Inflammatory macrophage treated with lipopolysaccharide for 4 hours (primary cell): Measurements from ENCODE around the gene FHL5.
"Not testable (repeated sequence)": the region's sequence is repeated elsewhere in the genome, so short reads cannot be mapped to it uniquely, and the experiment has no call there.

Experiments
- DNase-seq: peaks from one replicate; pipeline ENCODE4 v3.0.0-alpha.2; 2020

The FHL5 gene

GRCh38 chr6:96562886-96563285, at the start of gene FHL5:
Gene FHL5 (plus strand): TSS chr6:96563128. CDS start chr6:96603614, 40,486 bp downstream.
- no peak for DNase-seq

DNA sequence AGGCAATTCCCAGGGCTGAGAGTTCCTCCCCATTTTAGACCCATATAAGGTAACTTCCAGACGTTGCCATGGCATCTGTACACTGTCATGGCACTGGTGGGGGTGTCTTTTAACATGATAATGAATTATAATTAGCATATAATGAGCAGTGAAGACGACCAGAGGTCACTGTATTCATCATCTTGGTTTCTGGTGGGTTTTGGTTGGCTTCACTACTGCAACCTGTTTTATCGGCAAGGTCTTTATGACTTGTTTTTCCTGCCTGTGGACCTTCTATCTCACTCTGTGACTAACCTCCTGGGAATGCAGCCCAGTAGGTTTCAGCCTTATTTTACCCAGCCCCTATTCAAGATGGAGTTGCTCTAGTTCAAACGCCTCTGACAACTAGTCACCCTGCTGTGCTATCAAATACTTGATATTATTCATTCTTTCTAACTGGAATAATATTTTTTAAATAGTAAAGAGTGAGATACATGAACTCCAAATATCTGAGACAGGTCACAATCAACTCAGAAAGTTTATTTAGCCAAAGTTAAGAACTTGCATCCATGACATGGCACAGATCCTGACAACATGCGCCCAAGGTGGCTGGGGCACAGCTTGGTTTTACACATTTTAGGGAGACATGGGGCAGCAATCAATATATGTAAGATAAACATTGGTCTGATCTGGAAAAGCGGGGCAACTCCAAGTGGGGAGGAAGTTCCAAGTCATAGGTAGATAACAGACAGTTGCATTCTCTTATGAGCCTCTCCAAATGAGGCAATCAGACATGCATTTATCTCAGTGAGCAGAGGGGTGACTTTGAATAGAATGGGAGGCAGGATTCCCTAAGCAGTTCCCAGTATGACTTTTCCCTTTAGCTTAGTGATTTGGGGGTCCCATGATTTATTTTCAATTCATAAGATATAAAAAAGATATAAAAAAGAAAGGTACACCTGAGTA, 42.5 kb upstream of the FHL5 start:
- DNase-seq, result no peak

GRCh38 chr6:96521306-96521643, 41.7 kb upstream of the FHL5 start:
- DNase-seq, result no peak

DNA sequence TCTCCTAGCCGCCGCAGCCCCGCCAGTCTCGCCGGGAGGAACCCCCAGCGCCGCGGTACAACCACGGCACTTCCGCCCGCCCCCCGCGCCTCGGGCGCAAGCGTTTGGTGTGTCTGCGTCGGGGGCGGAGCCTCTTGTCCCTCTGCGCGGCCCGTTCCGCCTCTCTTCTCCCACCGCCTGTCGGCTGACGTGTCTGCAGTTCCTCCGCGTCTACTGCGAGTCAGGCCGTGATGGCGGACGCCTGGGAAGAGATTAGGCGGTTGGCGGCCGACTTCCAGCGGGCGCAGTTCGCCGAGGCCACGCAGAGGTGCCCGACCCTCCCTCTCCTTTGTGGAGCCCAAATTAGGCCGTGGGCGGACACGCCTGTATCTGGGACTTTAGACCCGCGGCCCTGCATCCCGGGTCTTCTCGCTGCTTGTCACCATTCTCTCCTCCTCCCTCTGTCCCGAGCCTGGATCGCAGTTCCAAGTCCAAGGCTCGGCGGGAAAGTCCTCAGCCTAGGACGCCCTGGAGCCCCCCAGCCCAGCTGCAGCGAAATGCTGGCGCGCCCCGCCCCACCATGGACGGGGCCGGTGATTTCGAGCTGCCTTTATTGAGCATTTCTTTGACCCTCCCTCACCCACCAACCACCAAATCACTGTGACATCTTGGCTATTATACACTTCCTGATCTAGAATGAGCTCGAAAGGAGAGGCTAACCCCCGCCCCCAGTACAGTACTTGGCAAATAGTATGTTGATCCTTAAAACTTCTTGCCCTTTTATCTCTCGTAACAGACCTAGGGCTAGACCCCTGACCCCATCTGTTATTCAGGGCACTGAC, 41.1 kb upstream of the FHL5 start, which contains the start of gene UFL1:
Gene UFL1 (plus strand): TSS at position 163 of the 821 bp plus-strand sequence. CDS start 68 bp downstream, at position 231.
- DNase-seq, result peak; percentile 96

DNA sequence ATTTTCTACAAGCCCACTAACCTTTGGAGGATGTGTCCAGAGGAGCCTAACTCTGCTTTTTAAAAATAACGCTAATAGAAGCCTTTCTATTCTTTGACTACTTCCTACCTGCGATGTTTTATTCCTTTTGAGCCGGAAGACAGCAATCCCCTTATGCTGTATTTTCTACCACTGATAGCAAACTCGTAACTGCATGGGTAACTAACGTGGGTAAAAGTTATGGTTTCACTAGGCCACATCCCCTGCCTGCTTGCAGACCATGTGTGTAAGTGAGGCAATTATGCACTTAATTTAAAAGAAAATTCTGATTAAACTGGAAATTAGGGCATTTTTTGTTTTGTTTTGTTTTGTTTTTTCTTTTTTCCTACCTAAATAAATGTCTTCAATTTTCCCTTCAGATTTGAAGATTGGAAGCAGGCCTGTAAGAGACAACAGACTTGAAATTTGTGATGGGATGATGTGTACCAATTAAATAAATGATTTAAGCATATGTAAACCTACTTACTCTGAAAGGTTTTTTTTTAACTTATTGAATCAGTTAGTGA, 40.4 kb upstream of the FHL5 start:
- peak; percentile 22 for DNase-seq

- peak; percentile 11 for DNase-seq
These were observed 34.7 kb upstream of the FHL5 start for GRCh38 chr6:96528193-96528592.

- peak; percentile 35 for DNase-seq
These were observed 30.5 kb upstream of the FHL5 start for GRCh38 chr6:96532399-96532798.

DNA sequence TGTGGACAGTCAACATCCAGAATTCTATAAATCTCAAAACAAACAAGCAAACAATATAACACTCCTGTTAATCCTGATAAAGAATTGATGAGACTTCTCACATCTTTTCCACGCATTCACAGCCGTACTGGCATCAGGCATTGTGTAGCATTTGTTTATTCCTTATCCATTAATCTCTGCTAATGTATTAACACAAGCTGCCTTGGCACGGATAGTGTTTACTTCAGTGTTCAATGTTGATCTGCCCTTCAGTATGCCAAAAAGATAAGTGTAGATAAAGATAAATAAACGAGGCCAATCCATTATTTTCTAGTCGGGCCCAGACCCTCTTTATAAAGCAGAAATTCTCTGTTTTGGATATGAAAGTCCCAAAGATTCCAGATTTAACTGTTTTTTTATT, 25.2 kb upstream of the FHL5 start:
- no peak for DNase-seq

GRCh38 chr6:96542702-96543101, 20.2 kb upstream of the FHL5 start:
- no peak for DNase-seq

GRCh38 chr6:96545882-96546281, 17.0 kb upstream of the FHL5 start:
- DNase-seq, result no peak

DNA sequence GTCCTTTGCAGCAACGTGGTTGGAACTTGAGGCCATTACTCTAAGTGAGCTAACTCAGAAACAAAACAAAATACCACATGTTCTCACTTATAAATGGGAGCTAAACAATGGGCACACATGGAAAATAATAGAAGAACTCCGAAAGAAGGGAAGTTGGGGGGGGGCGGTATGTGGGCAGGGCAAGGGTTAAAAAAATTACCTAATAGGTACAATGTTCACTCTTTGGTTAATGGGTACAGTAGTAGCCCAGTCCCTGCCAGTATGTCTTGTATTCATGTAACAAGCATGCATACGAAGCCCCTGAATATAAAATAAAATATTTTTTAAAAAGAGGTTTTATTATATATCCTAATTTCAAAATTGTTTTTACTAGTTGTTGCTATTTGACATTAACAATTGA, 15.3 kb upstream of the FHL5 start:
- DNase-seq, result no peak

DNA sequence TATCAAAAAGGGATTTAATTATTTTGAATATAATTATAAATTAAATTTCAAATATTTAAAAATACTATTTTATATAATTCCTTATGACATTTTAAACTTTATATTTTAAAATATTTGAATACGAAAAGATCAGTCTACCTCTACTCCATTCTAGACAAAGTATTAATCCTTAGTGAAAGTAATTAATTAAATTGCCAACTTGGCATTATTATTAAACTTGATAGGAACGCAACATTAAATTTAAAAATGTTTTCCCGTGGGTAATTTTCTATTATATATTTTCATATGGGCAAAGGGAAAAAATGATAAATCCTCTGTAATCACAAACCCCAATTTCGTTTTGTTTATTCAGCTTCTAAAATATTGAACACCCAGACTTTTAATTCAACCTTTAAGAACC, 8.4 kb upstream of the FHL5 start:
- DNase-seq, result no peak

DNA sequence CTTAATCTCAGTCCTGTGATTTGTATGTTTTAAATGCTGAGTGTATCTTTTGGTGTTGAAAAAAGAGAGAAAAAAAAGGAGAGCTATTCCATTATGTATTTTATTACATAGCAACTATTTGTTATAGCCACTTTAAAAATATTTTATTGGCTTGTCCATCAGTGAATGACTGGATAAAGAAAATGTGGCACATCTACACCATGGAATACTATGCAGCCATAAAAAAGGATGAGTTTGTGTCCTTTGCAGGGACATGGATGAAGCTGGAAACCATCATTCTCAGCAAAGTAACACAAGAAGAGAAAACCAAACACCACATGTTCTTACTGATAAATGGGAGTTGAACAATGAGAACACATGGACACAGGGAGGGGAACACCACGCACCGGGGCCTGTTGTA, 3.2 kb upstream of the FHL5 start:
- not testable (repeated sequence) for DNase-seq

DNA sequence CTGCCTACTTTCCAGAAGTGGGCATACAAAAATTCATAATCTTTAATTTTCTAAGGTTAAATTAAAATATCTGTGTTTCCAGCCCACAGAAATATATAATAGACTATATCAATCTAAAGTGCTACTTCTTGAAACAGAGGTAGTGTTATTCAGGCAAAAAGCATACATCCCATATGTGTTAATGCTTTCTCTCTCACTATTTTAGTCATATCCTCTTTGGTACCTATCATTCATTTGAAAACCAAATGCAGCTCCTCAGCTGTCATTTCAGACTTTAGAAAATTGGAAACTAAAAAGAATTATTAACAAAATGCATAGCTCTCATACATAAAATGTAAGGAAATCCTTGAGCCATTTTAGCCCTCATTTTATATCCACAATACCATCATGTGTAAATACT, 925 bp downstream of the FHL5 start:
- no peak for DNase-seq

DNA sequence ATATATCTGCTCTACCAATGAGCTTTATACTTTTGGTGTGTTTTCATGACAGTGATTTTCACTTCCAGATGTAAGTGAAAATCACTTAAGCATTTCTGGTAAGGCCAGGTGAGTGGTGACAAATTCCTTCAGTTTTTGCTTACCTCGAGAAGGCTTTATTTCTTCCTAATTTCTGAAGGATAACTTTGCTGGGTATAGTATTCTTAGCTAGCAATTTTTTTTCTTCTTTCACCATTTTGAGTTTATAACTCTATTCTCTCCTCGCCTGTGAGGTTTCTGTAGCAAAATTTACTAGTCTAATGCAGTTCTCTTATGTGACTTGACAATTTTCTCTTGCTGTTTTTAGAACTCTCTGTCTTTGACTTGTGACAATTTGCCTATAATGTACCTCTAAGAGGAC, 7.1 kb downstream of the FHL5 start:
- DNase-seq, result no peak

DNA sequence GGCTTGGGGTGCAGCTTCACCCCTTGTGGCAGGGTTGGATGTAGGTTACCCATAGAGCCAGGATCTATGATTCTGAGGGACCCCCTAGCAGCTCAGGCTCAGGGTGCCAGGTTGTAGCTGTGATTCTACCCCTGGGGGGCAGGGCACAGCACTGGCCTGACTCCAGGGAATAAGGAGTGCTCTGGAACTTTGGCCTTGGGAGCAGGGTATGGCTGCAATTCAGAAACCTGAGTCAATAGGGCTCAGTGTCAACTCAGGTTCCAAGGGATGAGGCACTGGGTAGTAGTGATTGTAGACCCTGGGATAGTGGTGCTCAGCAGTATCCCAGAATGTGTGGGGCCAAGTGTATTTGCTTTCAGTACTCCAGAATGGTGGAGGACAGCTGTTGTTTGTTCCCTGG, 8.6 kb downstream of the FHL5 start:
- no peak for DNase-seq

GRCh38 chr6:96575359-96575758, 12.4 kb downstream of the FHL5 start:
- DNase-seq, result no peak

DNA sequence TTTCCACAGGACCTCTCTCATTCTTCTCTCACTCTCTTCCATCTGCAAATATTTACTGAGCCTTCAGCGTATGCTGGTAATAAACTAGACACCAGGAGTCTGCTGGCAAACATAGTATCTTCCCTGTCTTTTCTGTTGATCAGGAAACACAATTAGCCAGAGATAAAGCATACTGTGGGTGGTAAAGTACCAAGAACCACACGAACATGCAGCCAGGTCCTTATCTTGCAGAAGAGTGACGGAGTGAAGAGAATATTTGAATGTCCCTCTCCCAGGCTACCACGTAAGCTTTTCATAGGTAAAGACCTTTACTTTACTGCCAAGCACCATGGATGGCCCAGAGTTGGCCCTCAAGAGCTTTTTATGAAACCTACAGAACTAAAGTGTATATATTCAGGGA, 13.3 kb downstream of the FHL5 start:
- no peak for DNase-seq

- no peak for DNase-seq
These were observed 19.1 kb downstream of the FHL5 start for GRCh38 chr6:96582021-96582420.

GRCh38 chr6:96582436-96582835, 19.5 kb downstream of the FHL5 start:
- DNase-seq, result no peak

DNA sequence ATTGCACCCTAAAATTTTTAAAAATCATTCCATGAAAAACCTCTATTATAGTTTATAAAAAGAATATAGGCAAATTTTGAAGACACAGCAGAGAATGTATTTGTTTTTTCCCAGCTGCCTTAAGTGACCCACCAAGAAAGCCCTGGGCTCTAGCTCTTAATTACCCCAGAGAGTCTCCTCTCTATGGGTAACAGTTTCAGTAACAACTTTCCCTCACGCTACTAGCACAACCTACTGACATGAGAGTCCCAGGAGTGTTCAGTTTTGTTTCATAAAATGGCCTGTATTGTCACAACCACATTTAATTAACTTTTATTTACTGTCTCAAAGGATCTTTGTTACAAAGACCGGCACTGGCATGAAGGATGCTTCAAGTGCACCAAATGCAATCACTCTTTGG, 41.5 kb downstream of the FHL5 start:
- DNase-seq, result no peak

- DNase-seq, result no peak
These were observed 45.1 kb downstream of the FHL5 start for GRCh38 chr6:96608074-96608473.

DNA sequence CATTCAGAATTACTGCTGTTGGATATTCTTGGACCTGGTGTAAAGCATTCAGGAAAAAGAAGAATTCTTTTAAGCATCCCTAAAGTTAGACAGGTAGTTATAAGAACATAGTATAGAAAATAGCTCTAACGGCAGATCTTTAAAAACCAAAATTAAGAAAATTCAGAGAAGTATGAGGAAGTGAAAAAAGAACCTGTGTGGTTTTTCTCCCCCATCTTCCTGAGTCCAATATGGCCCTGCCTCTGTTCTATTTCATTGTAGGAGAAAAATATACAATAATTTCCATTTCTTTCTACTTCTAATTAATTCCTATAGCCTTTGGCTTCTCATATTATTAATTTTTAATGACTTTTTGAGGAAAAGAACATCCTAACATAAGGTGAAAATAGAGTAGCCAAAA, 47.1 kb downstream of the FHL5 start:
- no peak for DNase-seq
